Karpas-422 (cell line): ENCODE data around the gene C4orf50. TPM values are rescaled to one million over a fixed set of nuclear protein-coding genes. Genes with fewer than 3 reads are reported as not detected.

ENCODE experiments used
- DNase-seq: peaks from one replicate; pipeline ENCODE4 v3.0.0-alpha.2; 2015
- H2AFZ ChIP-seq: fragments of 200-600 bp; sonication (generic); 2 replicates; pipeline ENCODE4 v1.6.1; 2014; ENCODE audit warnings: antibody characterized with exemption, low read length, mixed read lengths
- H3K27ac ChIP-seq: fragments of 200-600 bp; sonication (generic); 2 replicates; pipeline ENCODE4 v1.5.1; 2014; ENCODE audit warnings: mild to moderate bottlenecking, low read length, moderate library complexity
- H3K27me3 ChIP-seq: fragments of 200-600 bp; sonication (generic); 2 replicates; pipeline ENCODE4 v1.6.1; 2014; ENCODE audit warnings: low read length, mixed read lengths
- H3K36me3 ChIP-seq: fragments of 200-600 bp; sonication (generic); 2 replicates; pipeline ENCODE4 v1.6.1; 2014; ENCODE audit warnings: low read length, mixed read lengths; ENCODE audit not compliant: insufficient read depth
- H3K4me1 ChIP-seq: fragments of 200-600 bp; sonication (generic); 2 replicates; pipeline ENCODE4 v1.6.1; 2014; ENCODE audit warnings: mild to moderate bottlenecking, low read length, mixed read lengths
- H3K4me2 ChIP-seq: fragments of 200-600 bp; sonication (generic); 2 replicates; pipeline ENCODE4 v1.6.1; 2014; ENCODE audit warnings: low read length, low read depth, mild to moderate bottlenecking; ENCODE audit not compliant: poor library complexity, severe bottlenecking
- H3K4me3 ChIP-seq: fragments of 200-600 bp; sonication (generic); 2 replicates; pipeline ENCODE4 v1.5.1; 2014; ENCODE audit warnings: mild to moderate bottlenecking, antibody characterized with exemption, low read length, mixed read lengths
- H3K79me2 ChIP-seq: fragments of 200-600 bp; sonication (generic); 2 replicates; pipeline ENCODE4 v1.6.1; 2014; ENCODE audit warnings: mild to moderate bottlenecking, low read length, mixed read lengths
- H3K9ac ChIP-seq: fragments of 200-600 bp; sonication (generic); 2 replicates; pipeline ENCODE4 v1.6.0; 2014; ENCODE audit warnings: low read length
- H3K9me2 ChIP-seq: fragments of 200-600 bp; sonication (generic), shearing (Covaris generic); replicated peaks from 2 replicates; pipeline ENCODE4 v1.6.0; 2014; ENCODE audit warnings: mild to moderate bottlenecking, low read length, moderate library complexity; ENCODE audit not compliant: insufficient read depth
- H3K9me3 ChIP-seq: fragments of 300-700, 200-600 bp; sonication (generic); 2 replicates; pipeline ENCODE4 v1.6.1; 2014; ENCODE audit warnings: low read length, mixed read lengths
- H4K20me1 ChIP-seq: fragments of 200-600 bp; sonication (generic); 2 replicates; pipeline ENCODE4 v1.6.1; 2014; ENCODE audit warnings: mild to moderate bottlenecking, antibody characterized with exemption, low read length, low read depth; ENCODE audit not compliant: insufficient read depth
- total RNA-seq: library from RNA; depleted of rRNA; stranded (reverse); fragments of >200 nt; shearing (Covaris generic); gene quantifications from 2 replicates; pipeline ENCODE4 v1.2.3, GENCODE V29; 2014; ENCODE audit warnings: low replicate concordance

The C4orf50 gene
- total RNA-seq, 1 experiment from 2014 or later = 0.19 TPM

DNA sequence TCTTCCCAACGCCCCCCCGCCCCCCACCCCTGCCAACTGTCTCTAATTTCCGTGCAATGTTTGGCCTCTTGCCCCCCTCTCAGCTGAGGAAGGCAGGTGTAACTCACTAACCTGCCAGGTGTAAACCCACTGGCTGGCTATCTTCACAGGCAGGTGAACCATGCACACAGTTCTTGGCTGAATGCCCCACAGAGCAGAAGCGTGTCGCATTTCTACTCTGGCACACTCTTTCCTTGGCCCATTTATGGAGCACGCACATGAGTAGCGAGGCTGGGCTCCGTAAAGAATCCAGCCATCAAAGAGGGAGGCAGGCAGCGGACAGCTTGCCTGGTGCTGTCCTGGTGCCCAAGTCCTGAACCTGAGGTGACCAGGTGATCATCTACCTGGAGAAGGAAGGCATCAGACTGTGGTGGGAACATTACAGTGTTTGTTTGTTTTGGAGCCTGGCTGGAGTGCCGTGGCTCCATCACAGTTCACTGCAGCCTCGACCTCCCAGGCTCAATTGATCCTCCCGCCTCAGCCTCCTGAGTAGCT lies 86.1 kb downstream of the C4orf50 start:
- Histone ChIP-seq H3K27me3 (no peaks in the 10 kb centered on the region), H3K4me1 (peaks cover 64% of the 10 kb centered on the region), H4K20me1 (no peaks in the 10 kb centered on the region), H3K9ac (no peak overlapping the region), H3K27ac (no peak overlapping the region), H3K9me3 (peaks cover 2% of the 10 kb centered on the region; the same call in 1 of the 2 replicates), H3K4me2 (peak overlapping the region; percentile 40), H3K4me3 (no peak overlapping the region), H2AFZ (no peak overlapping the region), H3K36me3 (no peaks in the 10 kb centered on the region; the same call in 1 of the 2 replicates), H3K79me2 (no peaks in the 10 kb centered on the region), H3K9me2 (no peaks in the 10 kb centered on the region)
- DNase-seq = no peak

DNA sequence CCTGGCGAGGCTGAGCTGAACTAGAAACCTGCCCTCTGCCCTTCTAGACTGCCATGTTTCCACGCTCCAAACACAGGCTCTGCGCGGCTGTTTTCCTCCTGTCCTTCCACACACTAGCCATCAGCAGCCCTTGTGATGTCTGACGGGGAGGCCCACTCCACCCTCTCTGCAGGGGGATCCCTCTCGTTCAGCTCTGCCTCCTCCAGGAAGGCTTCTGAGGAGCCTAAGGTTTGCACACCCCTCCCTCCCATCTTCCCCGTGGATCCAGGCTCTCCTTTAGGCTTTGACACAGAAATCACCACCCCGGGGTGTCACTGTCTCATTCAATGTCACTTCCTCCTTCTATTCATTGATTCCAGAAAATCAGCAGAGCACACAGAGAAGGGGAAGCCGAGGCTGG lies 86.7 kb downstream of the C4orf50 start:
- Histone ChIP-seq H3K27me3 (no peaks in the 10 kb centered on the region), H3K27ac (peak overlapping the region; percentile 41; the same call in 1 of the 2 replicates), H3K4me2 (peak overlapping the region; percentile 40), H3K36me3 (no peaks in the 10 kb centered on the region; the same call in 1 of the 2 replicates), H3K9me3 (peaks cover 8% of the 10 kb centered on the region; the same call in 1 of the 2 replicates), H3K79me2 (no peaks in the 10 kb centered on the region), H3K4me3 (peak overlapping the region; percentile 15; the same call in 1 of the 2 replicates), H3K4me1 (peaks cover 65% of the 10 kb centered on the region), H3K9me2 (no peaks in the 10 kb centered on the region), H3K9ac (no peak overlapping the region; the same call in 1 of the 2 replicates), H4K20me1 (no peaks in the 10 kb centered on the region), H2AFZ (no peak overlapping the region)
- DNase-seq = no peak

DNA sequence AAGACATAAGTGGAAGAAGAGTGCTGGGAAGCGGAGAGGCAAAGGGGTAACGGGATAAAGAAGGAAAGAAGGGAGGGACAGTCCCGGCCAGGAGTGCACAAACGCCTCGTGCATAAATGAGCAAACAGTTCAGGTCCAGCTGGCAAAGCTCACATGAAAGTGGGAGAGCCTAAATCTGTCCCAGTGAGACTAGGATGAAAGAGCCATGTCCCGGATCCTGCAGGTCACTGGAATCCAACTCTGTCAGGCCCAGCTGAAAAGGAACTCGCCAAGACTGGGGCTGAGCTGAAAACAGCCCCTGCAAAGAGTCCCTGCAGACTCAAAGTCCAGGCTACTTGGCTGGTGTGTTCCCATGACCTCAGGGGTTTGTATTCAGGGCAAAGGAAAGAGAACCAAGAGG lies 87.4 kb downstream of the C4orf50 start:
- no peaks in the 10 kb centered on the region; the same call in 1 of the 2 replicates for H3K36me3 ChIP-seq
- peaks cover 8% of the 10 kb centered on the region; the same call in 1 of the 2 replicates for H3K9me3 ChIP-seq
- H2AFZ ChIP-seq = no peak overlapping the region; the same call in 1 of the 2 replicates
- no peaks in the 10 kb centered on the region for H4K20me1 ChIP-seq
- H3K79me2 ChIP-seq = no peaks in the 10 kb centered on the region
- H3K27ac ChIP-seq = peak overlapping the region; percentile 41; the same call in 1 of the 2 replicates
- DNase-seq = no peak
- peak overlapping the region; percentile 52 for H3K4me2 ChIP-seq
- H3K4me1 ChIP-seq = peaks cover 65% of the 10 kb centered on the region
- no peaks in the 10 kb centered on the region for H3K9me2 ChIP-seq
- no peak overlapping the region; the same call in 1 of the 2 replicates for H3K4me3 ChIP-seq
- no peaks in the 10 kb centered on the region for H3K27me3 ChIP-seq
- peak overlapping the region; percentile 31; the same call in 1 of the 2 replicates for H3K9ac ChIP-seq

DNA sequence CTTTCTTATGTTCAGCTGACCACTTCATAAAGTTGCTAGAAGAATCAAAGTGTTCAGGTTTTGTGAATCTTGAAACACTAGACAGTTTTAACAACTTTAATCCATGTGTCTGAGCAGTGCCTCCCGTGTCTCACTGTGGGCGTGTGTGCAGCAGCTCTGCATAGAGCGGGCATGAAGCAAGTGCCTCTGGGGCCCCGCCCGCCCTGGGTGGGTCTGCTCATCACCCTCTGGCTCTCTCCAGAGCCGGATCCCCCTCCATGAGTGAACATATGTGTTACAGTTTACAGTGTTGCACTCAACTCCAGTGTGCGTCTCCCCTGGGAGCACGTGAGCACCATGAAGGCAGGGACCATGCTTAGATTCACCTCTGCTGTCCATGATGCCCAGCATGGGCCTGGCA lies 87.8 kb downstream of the C4orf50 start:
- peak overlapping the region; percentile 52 for H3K4me2 ChIP-seq
- no peak overlapping the region; the same call in 1 of the 2 replicates for H3K4me3 ChIP-seq
- H3K27me3 ChIP-seq = no peaks in the 10 kb centered on the region
- peak; percentile 60 for DNase-seq
- no peak overlapping the region; the same call in 1 of the 2 replicates for H3K27ac ChIP-seq
- peaks cover 8% of the 10 kb centered on the region; the same call in 1 of the 2 replicates for H3K9me3 ChIP-seq
- no peak overlapping the region; the same call in 1 of the 2 replicates for H2AFZ ChIP-seq
- H3K4me1 ChIP-seq = peaks cover 67% of the 10 kb centered on the region
- no peaks in the 10 kb centered on the region; the same call in 1 of the 2 replicates for H3K36me3 ChIP-seq
- no peaks in the 10 kb centered on the region for H3K79me2 ChIP-seq
- H3K9ac ChIP-seq = peak overlapping the region; percentile 31
- no peaks in the 10 kb centered on the region for H4K20me1 ChIP-seq
- H3K9me2 ChIP-seq = no peaks in the 10 kb centered on the region

DNA sequence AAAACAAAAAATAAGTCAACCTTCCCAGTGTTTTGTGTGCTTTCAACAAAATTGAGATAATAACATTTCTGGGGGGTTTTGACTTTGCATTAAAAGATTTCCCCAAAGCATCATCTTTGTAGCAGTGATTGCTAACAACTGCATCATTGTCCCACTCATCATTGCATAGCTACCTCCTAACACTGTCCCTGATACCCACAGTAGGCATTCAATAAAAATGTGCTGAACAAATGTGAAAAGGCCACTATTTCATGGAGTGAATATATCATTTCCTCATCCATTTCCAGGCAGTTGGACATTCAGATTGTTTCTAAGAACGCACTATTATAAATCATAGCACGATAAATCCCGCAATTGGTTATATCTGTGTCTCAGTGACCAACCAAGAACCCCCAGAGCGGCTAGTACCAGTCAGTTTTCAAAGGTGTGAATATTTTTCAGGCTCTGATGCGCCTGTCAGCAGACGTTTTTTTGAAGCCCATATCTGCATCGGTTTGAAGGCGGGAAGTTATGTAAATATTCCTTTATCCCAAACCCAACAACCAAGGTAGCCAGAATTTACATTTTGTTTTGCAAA lies 89.3 kb downstream of the C4orf50 start:
- DNase-seq = no peak
- no peaks in the 10 kb centered on the region for H4K20me1 ChIP-seq
- peaks cover 8% of the 10 kb centered on the region; the same call in 1 of the 2 replicates for H3K9me3 ChIP-seq
- H3K9me2 ChIP-seq = no peaks in the 10 kb centered on the region
- H3K4me1 ChIP-seq = peaks cover 73% of the 10 kb centered on the region
- no peaks in the 10 kb centered on the region; the same call in 1 of the 2 replicates for H3K36me3 ChIP-seq
- peak overlapping the region; percentile 52 for H3K4me2 ChIP-seq
- no peaks in the 10 kb centered on the region for H3K27me3 ChIP-seq
- H3K9ac ChIP-seq = no peak overlapping the region
- H3K79me2 ChIP-seq = no peaks in the 10 kb centered on the region
- H2AFZ ChIP-seq = no peak overlapping the region
- H3K4me3 ChIP-seq = peak overlapping the region; percentile 19
- peak overlapping the region; percentile 97; the same call in 1 of the 2 replicates for H3K27ac ChIP-seq

DNA sequence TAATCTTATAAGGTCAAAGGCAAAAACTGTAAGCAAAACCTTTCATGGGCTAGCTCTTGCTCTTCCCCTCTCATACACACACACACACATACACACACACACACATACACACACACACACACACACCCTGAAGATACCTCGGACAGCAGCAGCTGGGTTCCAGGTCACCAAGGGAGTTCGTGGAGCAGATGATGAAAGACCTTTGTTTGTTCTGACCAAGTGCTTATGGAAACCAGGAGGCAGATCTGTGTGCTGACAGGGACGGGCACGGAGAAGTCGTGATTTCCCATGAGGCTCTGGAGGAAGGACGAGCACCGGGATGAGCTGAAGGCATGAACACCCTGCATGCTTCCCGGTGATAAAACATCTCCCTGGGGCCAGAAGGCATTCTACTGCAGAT lies 90.0 kb downstream of the C4orf50 start:
- peaks cover 74% of the 10 kb centered on the region for H3K4me1 ChIP-seq
- no peaks in the 10 kb centered on the region for H4K20me1 ChIP-seq
- peak overlapping the region; percentile 52 for H3K4me2 ChIP-seq
- H2AFZ ChIP-seq = no peak overlapping the region
- H3K27ac ChIP-seq = peak overlapping the region; percentile 97
- DNase-seq = peak; percentile 76
- H3K9me2 ChIP-seq = no peaks in the 10 kb centered on the region
- no peaks in the 10 kb centered on the region for H3K27me3 ChIP-seq
- no peaks in the 10 kb centered on the region for H3K79me2 ChIP-seq
- H3K9ac ChIP-seq = peak overlapping the region; percentile 37; the same call in 1 of the 2 replicates
- no peaks in the 10 kb centered on the region; the same call in 1 of the 2 replicates for H3K36me3 ChIP-seq
- peak overlapping the region; percentile 19 for H3K4me3 ChIP-seq
- H3K9me3 ChIP-seq = peaks cover 8% of the 10 kb centered on the region; the same call in 1 of the 2 replicates

DNA sequence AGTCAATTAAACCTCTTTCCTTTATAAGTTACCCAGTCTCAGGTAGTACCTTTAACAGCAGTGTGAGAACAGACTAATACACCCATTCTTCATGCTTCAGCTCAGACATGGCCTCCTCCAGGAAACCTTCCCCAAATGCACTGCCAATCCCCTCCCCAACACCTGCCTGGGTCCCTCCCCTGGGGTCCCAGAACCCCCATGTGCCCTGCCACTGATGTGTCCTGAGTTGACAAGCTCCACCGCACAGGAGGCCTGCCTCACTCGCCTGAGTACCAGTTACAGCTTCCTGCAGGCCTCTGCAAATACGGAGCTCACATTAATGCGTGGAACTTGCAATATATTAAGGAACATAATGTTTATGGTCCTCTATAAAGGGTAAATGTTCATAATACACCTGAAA lies 90.5 kb downstream of the C4orf50 start:
- Histone ChIP-seq H3K79me2 (no peaks in the 10 kb centered on the region), H3K27ac (peak overlapping the region; percentile 97), H3K9me2 (no peaks in the 10 kb centered on the region), H4K20me1 (no peaks in the 10 kb centered on the region), H2AFZ (no peak overlapping the region), H3K9ac (peak overlapping the region; percentile 37; the same call in 1 of the 2 replicates), H3K4me2 (peak overlapping the region; percentile 52), H3K36me3 (no peaks in the 10 kb centered on the region; the same call in 1 of the 2 replicates), H3K27me3 (no peaks in the 10 kb centered on the region), H3K9me3 (peaks cover 8% of the 10 kb centered on the region; the same call in 1 of the 2 replicates), H3K4me1 (peaks cover 74% of the 10 kb centered on the region), H3K4me3 (peak overlapping the region; percentile 19)
- DNase-seq = peak; percentile 98

DNA sequence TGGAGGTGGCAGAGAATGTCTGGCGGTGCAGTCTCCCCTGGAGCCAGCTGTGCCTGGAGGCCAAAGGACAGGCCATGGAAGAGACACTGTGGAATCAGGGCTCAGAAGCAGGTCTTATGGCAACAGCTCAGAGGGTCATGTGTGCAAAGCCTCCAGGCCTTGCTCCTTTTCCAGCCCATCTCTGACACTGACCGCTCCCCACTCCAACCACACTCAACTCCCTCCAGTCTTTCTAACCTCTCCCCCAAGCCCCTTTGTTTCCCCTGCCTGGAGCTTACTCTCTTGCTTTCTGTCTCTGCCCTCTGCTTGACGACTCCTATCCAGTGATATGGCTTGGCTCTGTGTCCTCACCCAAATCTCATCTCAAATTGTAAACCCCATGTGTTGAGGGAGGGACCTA lies 91.1 kb downstream of the C4orf50 start:
- Histone ChIP-seq H3K4me2 (peak overlapping the region; percentile 52), H3K27me3 (no peaks in the 10 kb centered on the region), H2AFZ (no peak overlapping the region), H3K27ac (peak overlapping the region; percentile 97), H3K9me2 (no peaks in the 10 kb centered on the region), H3K36me3 (no peaks in the 10 kb centered on the region; the same call in 1 of the 2 replicates), H3K4me3 (peak overlapping the region; percentile 10; the same call in 1 of the 2 replicates), H3K4me1 (peaks cover 78% of the 10 kb centered on the region), H3K9me3 (peaks cover 8% of the 10 kb centered on the region; the same call in 1 of the 2 replicates), H3K9ac (peak overlapping the region; percentile 25; the same call in 1 of the 2 replicates), H4K20me1 (no peaks in the 10 kb centered on the region), H3K79me2 (no peaks in the 10 kb centered on the region)
- DNase-seq = peak; percentile 75
